Nephron progenitor cell (in vitro differentiated cells): ENCODE results near the gene SMYD2.
A peak's percentile ranks its signal among the peaks of the same experiment; 100 is the strongest.

Source experiments
- DNase-seq: peaks from one replicate; pipeline ENCODE4 v3.0.0; 2021
- H3K27ac Mint-ChIP-seq: 2 replicates; pipeline ENCODE4 v1.8.0; 2021; ENCODE audit warnings: mild to moderate bottlenecking, moderate library complexity, mixed read lengths
- H3K27me3 Mint-ChIP-seq: 2 replicates; pipeline ENCODE4 v1.8.0; 2021; ENCODE audit warnings: mild to moderate bottlenecking, low read depth, mixed read lengths; ENCODE audit not compliant: poor library complexity
- H3K36me3 Mint-ChIP-seq: 2 replicates; pipeline ENCODE4 v1.8.0; 2021; ENCODE audit warnings: low read depth, mixed read lengths
- H3K4me1 Mint-ChIP-seq: 2 replicates; pipeline ENCODE4 v1.8.0; 2021; ENCODE audit warnings: mixed read lengths
- H3K4me3 Mint-ChIP-seq: 2 replicates; pipeline ENCODE4 v1.8.0; 2021; ENCODE audit warnings: mild to moderate bottlenecking, moderate library complexity, mixed read lengths
- H3K9me3 Mint-ChIP-seq: 2 replicates; pipeline ENCODE4 v1.8.0; 2021; ENCODE audit warnings: mild to moderate bottlenecking, moderate library complexity, mixed read lengths
- CTCF ChIP-seq: fragments of 200-600 bp; sonication (generic); IDR thresholded peaks from 2 replicates; pipeline ENCODE4 v1.5.0; 2021; ENCODE audit warnings: antibody characterized with exemption

Gene SMYD2

GRCh38 chr1:214295934-214296333 lies 15.0 kb downstream of the SMYD2 start:
- TF ChIP-seq CTCF, result no peak
- Mint-ChIP-seq H3K27ac (peak overlapping the region; percentile 94), H3K9me3 (peaks cover 14% of the 10 kb centered on the region), H3K36me3 (peaks cover 28% of the 10 kb centered on the region), H3K27me3 (peaks cover 4% of the 10 kb centered on the region), H3K4me3 (peak overlapping the region; percentile 44), H3K4me1 (peaks cover 64% of the 10 kb centered on the region)
- DNase-seq, result no peak

- H3K27ac Mint-ChIP-seq, result peak overlapping the region; percentile 94
- peaks cover 14% of the 10 kb centered on the region for H3K9me3 Mint-ChIP-seq
- peaks cover 28% of the 10 kb centered on the region for H3K36me3 Mint-ChIP-seq
- peak overlapping the region; percentile 12 for H3K4me3 Mint-ChIP-seq
- peaks cover 4% of the 10 kb centered on the region for H3K27me3 Mint-ChIP-seq
- no peak for DNase-seq
- peaks cover 63% of the 10 kb centered on the region for H3K4me1 Mint-ChIP-seq
- no peak for TF ChIP-seq CTCF
Observed at GRCh38 chr1:214296860-214297745, 16.1 kb downstream of the SMYD2 start.

- H3K36me3 Mint-ChIP-seq, result peaks cover 19% of the 10 kb centered on the region
- peaks cover 4% of the 10 kb centered on the region for H3K27me3 Mint-ChIP-seq
- DNase-seq, result no peak
- peaks cover 14% of the 10 kb centered on the region for H3K9me3 Mint-ChIP-seq
- no peak overlapping the region for H3K4me3 Mint-ChIP-seq
- TF ChIP-seq CTCF, result no peak
- H3K27ac Mint-ChIP-seq, result peak overlapping the region; percentile 83
- peaks cover 59% of the 10 kb centered on the region for H3K4me1 Mint-ChIP-seq
Observed at GRCh38 chr1:214300149-214300780, 19.3 kb downstream of the SMYD2 start.

- Mint-ChIP-seq H3K27me3 (peaks cover 4% of the 10 kb centered on the region), H3K9me3 (peaks cover 14% of the 10 kb centered on the region), H3K4me1 (peaks cover 53% of the 10 kb centered on the region), H3K36me3 (peaks cover 19% of the 10 kb centered on the region), H3K27ac (peak overlapping the region; percentile 33), H3K4me3 (no peak overlapping the region)
- no peak for DNase-seq
- TF ChIP-seq CTCF, result no peak
Observed at GRCh38 chr1:214301526-214301925, 20.6 kb downstream of the SMYD2 start.

GRCh38 chr1:214303141-214303930 lies 22.4 kb downstream of the SMYD2 start:
- peaks cover 4% of the 10 kb centered on the region for H3K27me3 Mint-ChIP-seq
- DNase-seq, result no peak
- peak overlapping the region; percentile 17 for H3K27ac Mint-ChIP-seq
- no peak overlapping the region for H3K4me3 Mint-ChIP-seq
- H3K36me3 Mint-ChIP-seq, result peaks cover 11% of the 10 kb centered on the region
- no peak for TF ChIP-seq CTCF
- H3K4me1 Mint-ChIP-seq, result peaks cover 39% of the 10 kb centered on the region
- H3K9me3 Mint-ChIP-seq, result peaks cover 13% of the 10 kb centered on the region
